IMR-90 (cell line): ENCODE measurements around the gene DPF1. TPM values are rescaled to one million over a fixed set of nuclear protein-coding genes. Genes with fewer than 3 reads are reported as not detected.

ENCODE experiments used
- ATAC-seq: fragments of 200-7000 bp; cut with Tn5 transposase; 2 replicates; pipeline ENCODE4 v1.9.1; 2020; ENCODE audit warnings: low read depth, mild to moderate bottlenecking, moderate library complexity
- Bru-seq: library from RNA; stranded (reverse); fragments of 400-500 nt; gene quantifications from one replicate; lab custom pipeline; 2021; lab: Mats Ljungman, UMichigan
- BruChase-seq, 2 experiments: library from RNA; stranded (reverse); fragments of 400-500 nt; gene quantifications; one replicate each; lab custom pipeline; 2021; lab: Mats Ljungman, UMichigan
- BruUV-seq: library from RNA; stranded (reverse); fragments of 400-500 nt; replicated peaks from 2 replicates; lab custom pipeline; 2021; lab: Mats Ljungman, UMichigan
- CTCF ChIA-PET: fragments of 300-600 bp; formaldehyde crosslinking; extraction: SDS; loops from one replicate; lab custom pipeline; 2021; ENCODE audit warnings: antibody characterized with exemption; lab: Yijun Ruan, JAX
- POLR2A ChIA-PET: fragments of 300-600 bp; sonication (Branson Sonifier 250); formaldehyde crosslinking; loops from one replicate; lab custom pipeline; 2022; ENCODE audit warnings: antibody characterized with exemption; ENCODE audit not compliant: unreplicated experiment; lab: Charles Lee
- DNase-seq: peaks from one replicate; pipeline ENCODE4 v3.0.0; 2013
- H2AFZ ChIP-seq: replicated peaks from 2 replicates; pipeline ENCODE3; 2013; ENCODE audit warnings: low read length, mild to moderate bottlenecking; ENCODE audit not compliant: poor library complexity
- H2AK5ac ChIP-seq: 2 replicates; pipeline ENCODE4 v1.6.1; 2013; ENCODE audit warnings: low read depth, low read length, inconsistent platforms
- H2AK9ac ChIP-seq: replicated peaks from 2 replicates; pipeline ENCODE3; 2013; ENCODE audit warnings: mild to moderate bottlenecking, low read depth, low read length, moderate library complexity; ENCODE audit not compliant: poor library complexity
- H2BK120ac ChIP-seq: 2 replicates; pipeline ENCODE4 v1.6.1; 2013; ENCODE audit warnings: low read depth, low read length, inconsistent platforms
- H2BK15ac ChIP-seq: 3 replicates; pipeline ENCODE4 v1.6.1; 2013; ENCODE audit warnings: low read depth, low read length, inconsistent platforms
- H2BK20ac ChIP-seq: 2 replicates; pipeline ENCODE4 v1.6.1; 2013; ENCODE audit warnings: low read depth, mild to moderate bottlenecking, inconsistent platforms, low read length, moderate library complexity
- H2BK5ac ChIP-seq: 2 replicates; pipeline ENCODE4 v1.6.1; 2013; ENCODE audit warnings: mild to moderate bottlenecking, low read depth, low read length, inconsistent platforms; ENCODE audit not compliant: poor library complexity, severe bottlenecking
- H3K14ac ChIP-seq: replicated peaks from 2 replicates; pipeline ENCODE4 v1.6.1; 2013; ENCODE audit warnings: low read depth, low read length, inconsistent platforms
- H3K18ac ChIP-seq: 2 replicates; pipeline ENCODE4 v1.6.1; 2013; ENCODE audit warnings: low read depth, low read length, control low read depth
- H3K23ac ChIP-seq: 2 replicates; pipeline ENCODE4 v1.6.1; 2013; ENCODE audit warnings: low read depth, low read length, inconsistent platforms
- H3K27ac ChIP-seq: 2 replicates; pipeline ENCODE4 v1.5.1; 2013; ENCODE audit warnings: mild to moderate bottlenecking, control low read depth, low read length; ENCODE audit not compliant: insufficient read depth
- H3K27me3 ChIP-seq: 2 replicates; pipeline ENCODE4 v1.6.1; 2013; ENCODE audit warnings: low read length; ENCODE audit not compliant: control insufficient read depth, insufficient read depth
- H3K36me3 ChIP-seq: 2 replicates; pipeline ENCODE4 v1.6.1; 2013; ENCODE audit warnings: low read length, mixed read lengths; ENCODE audit not compliant: control insufficient read depth, insufficient read depth
- H3K4ac ChIP-seq: 2 replicates; pipeline ENCODE4 v1.6.1; 2013; ENCODE audit warnings: low read depth, low read length, inconsistent platforms
- H3K4me1 ChIP-seq: 2 replicates; pipeline ENCODE4 v1.6.1; 2013; ENCODE audit warnings: low read length, mixed read lengths; ENCODE audit not compliant: control insufficient read depth, insufficient read depth
- H3K4me2 ChIP-seq: 2 replicates; pipeline ENCODE4 v1.6.1; 2013; ENCODE audit warnings: low read depth, mild to moderate bottlenecking, control low read depth, low read length, moderate library complexity
- H3K4me3 ChIP-seq: 2 replicates; pipeline ENCODE4 v1.5.1; 2013; ENCODE audit warnings: low read depth, mild to moderate bottlenecking, control low read depth, low read length, moderate library complexity; ENCODE audit not compliant: insufficient read depth
- H3K56ac ChIP-seq: 2 replicates; pipeline ENCODE4 v1.6.1; 2013; ENCODE audit warnings: low read length, inconsistent platforms; ENCODE audit not compliant: insufficient read depth; ENCODE audit errors: extremely low read depth
- H3K79me1 ChIP-seq, 2 experiments: 2 replicates each; pipeline ENCODE4 v1.6.1; 2013; ENCODE audit warnings: low read length in 2 of 2, inconsistent platforms in 1 of 2, low read depth in 1 of 2
- H3K9ac ChIP-seq: 2 replicates; pipeline ENCODE4 v1.6.1; 2013; ENCODE audit warnings: low read depth, low read length, control low read depth
- H3K9me1 ChIP-seq: 2 replicates; pipeline ENCODE4 v1.6.1; 2013; ENCODE audit warnings: low read length, inconsistent platforms; ENCODE audit not compliant: insufficient read depth
- H3K9me3 ChIP-seq: 2 replicates; pipeline ENCODE4 v1.6.1; 2013; ENCODE audit warnings: low read length; ENCODE audit not compliant: control insufficient read depth, insufficient read depth
- H4K20me1 ChIP-seq: 2 replicates; pipeline ENCODE4 v1.6.1; 2013; ENCODE audit warnings: low read length, inconsistent platforms; ENCODE audit not compliant: insufficient read depth
- H4K5ac ChIP-seq: 2 replicates; pipeline ENCODE4 v1.6.1; 2013; ENCODE audit warnings: mild to moderate bottlenecking, low read depth, low read length, control low read depth
- H4K8ac ChIP-seq, 2 experiments: 2 replicates each; pipeline ENCODE4 v1.6.1; 2013; ENCODE audit warnings: low read depth in 2 of 2, low read length in 2 of 2, control low read depth in 1 of 2, inconsistent platforms in 1 of 2
- H4K91ac ChIP-seq: 2 replicates; pipeline ENCODE4 v1.6.1; 2013; ENCODE audit warnings: low read depth, low read length, inconsistent platforms; ENCODE audit not compliant: insufficient read depth
- BHLHE40 ChIP-seq: fragments of 150-350 bp; IDR thresholded peaks from 2 replicates; pipeline ENCODE4 v1.6.1; 2016; ENCODE audit warnings: mild to moderate bottlenecking, low read depth, low read length
- CTCF ChIP-seq: conservative IDR thresholded peaks from 2 replicates; pipeline ENCODE4 v1.5.1; 2012; ENCODE audit warnings: mild to moderate bottlenecking, low read depth, low read length, improper control_type of control experiment
- ELK1 ChIP-seq: fragments of 150-350 bp; IDR thresholded peaks from 2 replicates; pipeline ENCODE4 v1.6.1; 2016; ENCODE audit warnings: low read depth, mild to moderate bottlenecking, low read length, moderate library complexity, borderline replicate concordance
- USF2 ChIP-seq: fragments of 150-350 bp; IDR thresholded peaks from 2 replicates; pipeline ENCODE4 v1.6.1; 2017; ENCODE audit warnings: mild to moderate bottlenecking, antibody characterized with exemption, low read length, low read depth
- WGBS, 2 experiments: methylation state at CpG; one replicate each; pipeline versions ENCODE4 v1.1.5 to v1.1.7; 2013; ENCODE audit warnings: missing lambda C conversion rate in 2 of 2; ENCODE audit not compliant: insufficient read length in 1 of 2; ENCODE audit errors: extremely low coverage in 2 of 2; 5-methylcytosine and 5-hydroxymethylcytosine counted together
- dilution Hi-C: fragments of 300-500 bp; cut with HindIII; formaldehyde crosslinking; loops from one replicate; pipeline ENCODE4 v1.14.3; 2018; ENCODE audit warnings: low sequenced_read_pairs; ENCODE audit not compliant: unreplicated experiment
- in situ Hi-C: fragments of 300-500 bp; cut with MboI; formaldehyde crosslinking; loops from 3 replicates; pipeline ENCODE4 v1.14.3; 2019; ENCODE audit warnings: low sequenced_read_pairs, inconsistent platforms, mixed read lengths
- intact Hi-C: fragments of 100-400 bp; cut with micrococcal nuclease; formaldehyde crosslinking; loops from 2 replicates; pipeline ENCODE4 v1.10.0; 2022
- long read RNA-seq: library from polyadenylated mRNA; unstranded; transcript quantifications from one replicate; pipeline ENCODE4 v2.0.0, GENCODE V29; 2021; ENCODE audit not compliant: unreplicated experiment
- polyA plus RNA-seq, 3 experiments: library from polyadenylated mRNA; depleted of rRNA; stranded (reverse); fragments of >200 nt; gene quantifications; 2 replicates each; pipeline ENCODE4 v1.2.3, GENCODE V29; 2012; ENCODE audit warnings: low replicate concordance in 1 of 3
- total RNA-seq: library from RNA; depleted of rRNA; stranded (reverse); fragments of >200 nt; gene quantifications from 2 replicates; pipeline ENCODE4 v1.2.3, GENCODE V29; 2012; rRNA removed

DPF1 gene
- 3.2 and 4.2 TPM in 2 replicates for total RNA-seq
- polyA plus RNA-seq (2012; rRNA removed): 5.5 and 6.3 TPM in 2 replicates
- polyA plus RNA-seq (2012; cell fraction: cytosol; rRNA removed): 3.5 and 3.9 TPM in 2 replicates
- polyA plus RNA-seq (2012; cell fraction: nucleus; rRNA removed; ENCODE audit: low replicate concordance): 9.4 and 15.8 TPM in 2 replicates
- Bru-seq, nascent RNA: percentile 35 among the genes with signal in this experiment
- BruChase-seq, experiment 1, labeled RNA remaining after a 6-hour chase: percentile 42 among the genes with signal in this experiment
- BruChase-seq, experiment 2, labeled RNA remaining after a 2-hour chase: percentile 37 among the genes with signal in this experiment
- long read RNA-seq, partial matches to known transcripts: 1 of 3 reads
- long read RNA-seq, other reads (novel, unspliced or antisense): 1 of 3 reads

- H3K4ac ChIP-seq: peak within 1 kb of the TSS; percentile 85; the same call in 1 of the 2 replicates
Measured at GRCh38 chr19:38224014-38224862, at the start of gene DPF1. DPF1 (minus strand) TSS chr19:38224222; CDS start chr19:38224142, 80 bp downstream.

More at GRCh38 chr19:38224014-38224862, at the start of gene DPF1:
- H4K5ac ChIP-seq: peak within 1 kb of the TSS; percentile 11; the same call in 1 of the 2 replicates
- ATAC-seq (peak; percentile 98), DNase-seq (peak; percentile 56)
- H2AK5ac ChIP-seq: peak within 1 kb of the TSS; percentile 71; the same call in 1 of the 2 replicates
- dilution Hi-C loops: no loop called here
- peak within 1 kb of the TSS; percentile 54 for H3K4me3 ChIP-seq
- CTCF ChIA-PET: no interaction called here
- 2% methylated on average over 23 of the region's 61 CpGs; no CpG with 5 or more reads in 1 of the 2 experiments for WGBS, 2 experiments
- peak within 1 kb of the TSS; percentile 98 for H2AFZ ChIP-seq
- H3K9me1 ChIP-seq: peaks cover 14% of the 10 kb centered on the region
- peak within 1 kb of the TSS; percentile 27; the same call in 1 of the 2 replicates for H3K18ac ChIP-seq
- POLR2A ChIA-PET: no interaction called here
- H3K9me3 ChIP-seq: no peaks in the 10 kb centered on the region
- no peak within 1 kb of the TSS; the same call in 1 of the 2 replicates for H3K27ac ChIP-seq
- H2BK5ac ChIP-seq: peak within 1 kb of the TSS; percentile 9
- no peaks in the 10 kb centered on the region; the same call in 1 of the 2 replicates for H4K20me1 ChIP-seq
- peak within 1 kb of the TSS; percentile 91 for H3K4me2 ChIP-seq
- H2BK15ac ChIP-seq: no peak within 1 kb of the TSS
- no peaks in the 10 kb centered on the region for H3K36me3 ChIP-seq
- H3K4me1 ChIP-seq: peaks cover 3% of the 10 kb centered on the region; the same call in 1 of the 2 replicates
- peak within 1 kb of the TSS; percentile 85 for H2AK9ac ChIP-seq
- BruUV-seq: no TSS peak
- intact Hi-C loops: loop anchor here (2.0 kb wide), 1 partner anchor 321 kb away; no protein-coding TSS in a partner anchor
- peak within 1 kb of the TSS; percentile 57 for H3K14ac ChIP-seq
- in situ Hi-C loops: no loop called here
- H4K91ac ChIP-seq: no peak within 1 kb of the TSS
- H2BK20ac ChIP-seq: no peak within 1 kb of the TSS
- no peak within 1 kb of the TSS for H3K56ac ChIP-seq
- H4K8ac ChIP-seq: peak within 1 kb of the TSS; percentile 15 to 68; a peak in 2 of 4 replicates
- peak within 1 kb of the TSS; percentile 51 for H3K9ac ChIP-seq
- peak; percentile 31; the same call in 1 of the 2 replicates for TF ChIP-seq BHLHE40
- no peak for TF ChIP-seq ELK1
- TF ChIP-seq USF2: peak; percentile 44; the same call in 1 of the 2 replicates
- TF ChIP-seq CTCF: 0 out of 2 replicates have a peak, but pooled peaks have one; percentile 7
- H3K23ac ChIP-seq: peak within 1 kb of the TSS; percentile 92
- no peak within 1 kb of the TSS for H2BK120ac ChIP-seq
- peaks cover 8 to 24% of the 10 kb centered on the region in 2 experiments for H3K79me1 ChIP-seq
- no peaks in the 10 kb centered on the region for H3K27me3 ChIP-seq
